D341Med (cell line): ENCODE measurements around the gene SLC16A11.
"Not testable (repeated sequence)": the region's sequence is repeated elsewhere in the genome, so short reads cannot be mapped to it uniquely, and the experiment has no call there.

Experiments used
- DNase-seq: peaks from one replicate; pipeline ENCODE4 v3.0.0; 2012; ENCODE audit warnings: low spot score

SLC16A11 gene

GRCh38 chr17:7043497-7044198, at the start of gene SLC16A11:
TSS of gene SLC16A11 (minus strand) at chr17:7044092. CDS start at chr17:7043513, 579 bp downstream.
- DNase-seq, result no peak

- DNase-seq, result not testable (repeated sequence)
Observed at GRCh38 chr17:7091311-7092005, 47.6 kb upstream of the SLC16A11 start.

GRCh38 chr17:7089570-7089969, 45.7 kb upstream of the SLC16A11 start:
- DNase-seq, result not testable (repeated sequence)

GRCh38 chr17:7088442-7088841, 44.5 kb upstream of the SLC16A11 start:
- DNase-seq, result not testable (repeated sequence)

GRCh38 chr17:7084088-7084487, 40.2 kb upstream of the SLC16A11 start:
- no peak for DNase-seq

- DNase-seq, result no peak
Observed at GRCh38 chr17:7083592-7083991, 39.7 kb upstream of the SLC16A11 start.

- DNase-seq, result no peak
Observed at GRCh38 chr17:7081341-7082062, 37.6 kb upstream of the SLC16A11 start.

- DNase-seq, result no peak
Observed at GRCh38 chr17:7080456-7081041, 36.7 kb upstream of the SLC16A11 start.

- DNase-seq, result no peak
Observed at GRCh38 chr17:7079581-7080455, 35.9 kb upstream of the SLC16A11 start, which contains the start of gene CLEC10A. TSS of gene CLEC10A (minus strand) at chr17:7080251. CDS start at chr17:7078812, 1,439 bp downstream.

GRCh38 chr17:7078711-7079110, 34.8 kb upstream of the SLC16A11 start:
- DNase-seq, result no peak

GRCh38 chr17:7077911-7078546, 34.1 kb upstream of the SLC16A11 start:
- DNase-seq, result no peak

- DNase-seq, result no peak
Observed at GRCh38 chr17:7074931-7075330, 31.0 kb upstream of the SLC16A11 start.

GRCh38 chr17:7072406-7072805, 28.5 kb upstream of the SLC16A11 start:
- no peak for DNase-seq

- no peak for DNase-seq
Observed at GRCh38 chr17:7070712-7071111, 26.8 kb upstream of the SLC16A11 start.

GRCh38 chr17:7068268-7068667, 24.4 kb upstream of the SLC16A11 start:
- DNase-seq, result no peak

- no peak for DNase-seq
Observed at GRCh38 chr17:7067198-7067597, 23.3 kb upstream of the SLC16A11 start.

- DNase-seq, result no peak
Observed at GRCh38 chr17:7064261-7064660, 20.4 kb upstream of the SLC16A11 start.

- no peak for DNase-seq
Observed at GRCh38 chr17:7063518-7064094, 19.7 kb upstream of the SLC16A11 start.

GRCh38 chr17:7060165-7060891, 16.4 kb upstream of the SLC16A11 start:
- no peak for DNase-seq
